Measurements from ENCODE around the gene KLK15.
"Not testable (repeated sequence)": the region's sequence is repeated elsewhere in the genome, so short reads cannot be mapped to it uniquely, and the experiment has no call there.

KLK15 gene

DNA sequence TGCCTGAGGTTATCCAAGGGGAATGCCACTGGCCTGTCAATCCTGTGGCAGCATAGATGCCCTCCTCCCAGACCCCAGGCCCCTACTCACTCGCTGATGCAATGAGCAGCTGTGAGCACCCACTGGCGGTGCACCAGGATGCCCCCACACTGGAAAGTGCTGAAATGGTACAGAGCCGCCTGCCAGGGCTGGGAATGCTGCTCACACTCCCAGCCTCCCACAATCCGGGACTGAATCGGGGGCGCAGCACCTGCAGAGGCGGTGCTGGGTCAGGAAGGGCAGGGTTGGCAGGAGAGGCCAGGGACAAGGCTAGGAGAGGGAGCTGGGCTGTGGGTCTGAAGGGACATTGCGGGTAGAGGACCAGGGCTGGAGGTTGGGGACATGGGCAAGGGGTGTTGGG, 11.8 kb downstream of the KLK15 start:
- FAIRE-seq: no peak
- DNase-seq (ENCODE audit: insufficient read length, low spot score): no peak

DNA sequence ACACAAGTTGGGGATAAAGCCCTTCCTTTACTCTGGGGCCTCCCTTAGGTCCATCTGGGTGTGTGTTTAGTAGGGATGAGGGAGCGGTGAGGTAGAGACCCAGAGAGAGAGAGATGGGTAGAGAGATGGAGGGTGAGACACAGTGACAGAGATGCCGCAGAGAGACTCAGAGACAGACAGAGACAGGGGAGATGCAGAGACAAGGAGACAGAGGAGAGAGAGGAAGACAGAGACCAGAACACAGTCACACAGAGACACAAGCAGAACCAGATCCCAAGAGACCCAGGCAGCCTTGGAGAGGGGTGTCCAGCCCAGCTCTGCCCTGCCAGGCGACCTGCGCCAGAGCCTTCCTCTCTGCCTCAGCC, 12.1 kb downstream of the KLK15 start:
- FAIRE-seq: no peak
- no peak for DNase-seq (ENCODE audit: insufficient read length, low spot score)

DNA sequence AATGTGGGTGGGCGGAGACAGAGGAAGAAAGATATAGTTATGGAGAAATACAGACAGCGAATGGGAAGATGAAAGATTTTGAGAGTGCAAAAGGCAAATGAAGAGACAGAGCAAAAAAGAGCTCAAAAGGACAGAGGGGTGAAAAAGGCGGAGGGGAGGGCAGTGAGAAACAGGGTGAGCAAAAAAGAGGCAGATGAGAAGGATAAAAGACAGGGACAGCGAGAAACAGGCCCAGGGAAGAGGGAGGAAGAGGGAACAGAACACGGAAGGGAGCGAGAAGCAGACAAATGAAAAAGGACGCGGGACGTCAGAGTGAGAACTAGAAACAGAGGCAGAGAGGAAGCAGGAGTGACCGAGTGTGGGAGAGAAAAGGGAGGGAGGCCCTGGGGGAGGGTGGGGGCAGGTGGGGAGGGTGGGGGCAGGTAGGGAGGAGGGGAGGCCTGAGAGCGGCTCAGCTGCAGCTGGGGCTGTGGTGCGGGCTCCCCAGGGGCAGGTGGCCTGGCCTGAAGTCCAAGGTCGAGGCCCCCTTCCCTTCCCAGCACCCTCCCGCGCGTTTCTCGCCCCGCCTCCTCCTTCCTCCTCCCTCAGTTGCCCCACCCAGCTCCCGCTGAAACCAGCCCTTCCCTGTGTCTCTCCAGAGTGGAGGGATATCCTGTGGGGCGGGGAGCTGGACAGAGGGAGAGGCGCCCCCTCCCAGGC, 12.7 kb downstream of the KLK15 start:
- no peak for FAIRE-seq

DNA sequence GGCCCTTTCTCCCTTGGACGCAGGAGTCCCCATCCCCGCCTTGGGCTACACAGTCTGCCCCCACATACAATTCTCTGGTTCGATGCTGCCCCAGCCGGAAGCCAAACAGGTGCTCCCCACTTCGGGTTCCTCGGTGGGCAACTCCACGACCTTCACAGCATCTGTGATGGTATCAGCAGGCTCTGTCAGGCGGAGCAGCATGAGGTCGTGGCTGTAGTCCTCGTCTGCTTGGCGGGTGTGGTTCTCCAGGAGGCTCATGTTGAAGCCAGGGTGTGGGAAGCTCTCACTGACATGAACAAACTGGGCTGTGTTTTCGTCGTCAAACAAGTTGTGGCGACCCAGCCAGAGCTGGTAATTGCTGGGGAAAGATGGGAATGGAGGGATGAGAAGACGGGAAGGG, 13.3 kb downstream of the KLK15 start:
- FAIRE-seq (no peak), DNase-seq (ENCODE audit: insufficient read length, low spot score) (no peak)

More for the DNA sequence above, 12.7 kb downstream of the KLK15 start:
- DNase-seq (ENCODE audit: insufficient read length, low spot score): no peak

DNA sequence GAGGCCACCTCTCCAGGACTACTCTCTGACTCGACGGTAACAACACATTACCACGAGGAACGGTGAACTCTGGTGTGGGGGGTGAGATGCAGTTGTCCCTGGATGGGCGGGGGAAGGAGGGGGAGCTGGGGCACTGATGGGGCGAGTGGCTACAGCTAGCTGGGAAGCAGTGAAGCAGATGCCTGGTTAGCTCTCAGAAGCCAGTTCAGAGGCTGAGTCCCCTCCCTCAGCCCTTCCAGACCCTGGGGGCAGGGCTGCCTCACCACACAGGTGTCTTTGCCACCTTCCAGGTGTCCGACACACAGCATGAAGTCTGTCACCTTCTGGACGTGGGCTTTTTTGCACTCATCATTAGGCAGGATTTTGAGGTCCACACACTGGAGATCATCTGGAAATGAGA, 13.7 kb downstream of the KLK15 start:
- no peak for FAIRE-seq
- DNase-seq (ENCODE audit: insufficient read length, low spot score): no peak

DNA sequence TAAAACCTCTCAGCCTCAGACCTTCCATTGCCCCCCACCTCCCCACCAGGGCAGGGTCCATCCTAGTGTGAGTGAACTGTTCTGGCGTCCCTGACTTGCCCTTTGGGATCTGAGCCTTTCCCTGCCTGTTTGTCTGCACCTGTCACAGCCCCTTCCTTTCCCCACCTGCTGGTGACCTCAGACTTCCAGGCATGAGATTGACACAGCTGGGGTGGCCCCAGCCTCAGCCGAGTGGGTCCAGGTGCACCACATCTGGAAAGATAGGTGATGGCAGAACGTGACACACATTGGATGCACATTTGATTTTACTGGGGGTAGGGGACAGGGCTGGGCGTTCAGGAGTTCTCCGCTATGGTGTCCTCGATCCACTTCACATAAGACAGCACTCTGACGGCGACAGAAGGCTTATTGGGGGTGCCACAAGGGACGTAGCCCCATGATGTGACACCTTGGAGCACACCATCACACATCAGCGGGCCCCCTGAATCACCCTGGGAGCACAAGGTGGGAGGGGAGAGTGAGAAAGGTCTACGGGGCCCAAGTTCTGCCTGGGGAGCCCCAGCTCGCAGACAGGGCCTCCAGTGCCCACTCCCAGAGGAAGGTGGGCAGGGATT, 14.4 kb downstream of the KLK15 start:
- FAIRE-seq (no peak), DNase-seq (ENCODE audit: insufficient read length, low spot score) (no peak)

DNA sequence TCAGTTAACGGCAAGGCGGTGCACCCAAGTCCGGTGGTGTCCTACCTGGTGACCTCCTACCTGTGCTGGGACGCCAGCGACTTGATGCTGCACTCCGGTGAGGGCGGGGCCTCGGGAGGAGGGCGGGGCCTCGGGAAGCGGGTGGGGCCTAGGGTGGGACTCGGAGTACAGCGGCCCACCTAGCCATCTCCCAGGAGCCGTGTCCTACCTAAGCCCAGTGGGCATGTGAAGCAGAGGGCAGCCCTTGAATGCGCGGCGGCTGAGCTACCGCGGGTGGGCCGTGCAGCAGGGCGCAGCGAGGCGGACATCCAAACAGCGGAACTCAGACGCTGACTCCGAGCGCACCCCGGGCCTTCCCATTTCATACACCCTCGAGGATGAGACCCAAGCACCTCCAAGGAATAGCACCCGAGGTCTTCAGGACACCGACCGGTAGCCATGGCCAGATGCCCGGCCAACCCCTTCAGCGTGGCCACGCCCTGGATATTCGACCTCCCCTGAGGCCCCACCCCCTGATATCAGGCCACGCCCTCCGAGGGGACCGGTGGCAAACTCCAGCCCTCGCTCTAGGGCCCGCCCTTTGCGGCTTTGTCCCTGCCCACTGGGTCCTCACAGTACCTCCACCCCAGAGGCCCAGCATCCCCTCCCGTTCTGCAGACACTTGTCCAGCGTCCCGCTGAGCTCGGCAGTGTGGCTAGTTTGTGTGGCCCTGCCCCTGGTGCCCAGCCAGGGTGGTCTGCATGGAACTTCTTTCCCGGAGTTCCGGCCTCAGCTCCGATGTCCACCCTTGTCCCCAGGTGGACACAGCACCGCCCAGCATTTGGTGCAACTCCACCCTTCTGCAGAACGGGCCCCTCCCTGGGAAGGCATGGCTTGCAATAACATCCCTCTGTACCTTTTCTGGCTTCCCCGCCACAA, 15.2 kb downstream of the KLK15 start:
- DNase-seq (ENCODE audit: insufficient read length, low spot score): no peak
- FAIRE-seq: no peak

DNA sequence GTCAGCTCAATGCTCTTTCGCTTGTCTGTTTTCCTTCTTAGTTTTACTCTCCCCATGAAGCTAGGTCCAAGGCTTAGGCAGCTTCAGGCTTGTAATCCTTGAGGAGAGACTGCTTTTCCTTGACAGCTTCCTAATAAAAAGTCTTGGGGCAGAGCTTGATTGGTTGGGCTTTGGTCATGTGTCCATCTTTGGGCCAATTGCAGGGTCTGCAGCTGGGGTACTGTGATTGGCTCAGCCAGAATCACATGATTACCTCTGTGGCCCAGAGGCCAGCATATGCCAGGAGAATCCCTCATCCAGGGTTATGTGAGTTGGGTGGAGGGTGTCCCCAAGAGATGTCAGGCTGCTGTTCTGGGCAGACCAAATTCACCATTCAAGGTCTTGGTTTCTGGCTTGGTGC, 17.9 kb downstream of the KLK15 start:
- no peak for DNase-seq (ENCODE audit: insufficient read length, low spot score)
- FAIRE-seq: no peak

DNA sequence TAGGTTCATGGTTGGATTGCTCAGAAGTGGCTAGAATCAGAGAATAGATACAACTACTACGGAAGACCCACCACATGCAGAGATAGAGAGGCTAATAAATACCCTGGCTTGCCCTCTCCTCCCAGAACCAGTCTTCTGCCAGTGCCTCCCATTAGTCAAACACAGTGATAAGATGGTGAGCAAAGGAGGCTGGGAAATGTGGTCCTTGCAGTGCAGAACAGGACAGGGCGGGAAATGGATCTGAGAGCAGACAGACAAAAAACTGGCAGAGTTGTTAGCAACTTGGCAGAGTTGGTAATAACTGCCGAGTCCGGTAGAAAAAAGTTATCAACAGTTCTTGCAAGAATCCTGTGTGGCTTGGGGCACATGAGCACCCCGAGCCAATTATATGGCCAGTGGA, 18.5 kb downstream of the KLK15 start:
- DNase-seq (ENCODE audit: insufficient read length, low spot score): no peak
- FAIRE-seq: no peak

DNA sequence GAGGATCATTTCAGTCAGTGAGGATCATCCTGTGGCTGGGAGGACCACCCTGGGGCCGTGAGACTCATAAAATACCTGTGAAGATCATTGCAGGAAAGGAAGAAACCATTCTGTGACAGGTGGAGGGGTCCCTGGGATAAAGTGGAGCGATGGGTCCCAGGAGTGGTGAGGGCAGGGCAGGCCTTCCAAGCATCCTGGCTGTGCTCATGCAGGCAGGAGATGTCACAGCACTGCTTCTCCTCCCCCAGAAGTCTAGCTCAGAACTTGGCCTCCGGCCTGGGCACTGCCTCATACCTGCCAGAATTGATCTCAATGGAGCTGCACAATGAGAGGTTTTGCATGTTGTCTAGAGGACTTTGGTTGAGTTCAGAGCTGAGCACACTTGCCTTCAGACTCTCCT, 20.9 kb downstream of the KLK15 start:
- no peak for DNase-seq (ENCODE audit: insufficient read length, low spot score)
- no peak for FAIRE-seq

DNA sequence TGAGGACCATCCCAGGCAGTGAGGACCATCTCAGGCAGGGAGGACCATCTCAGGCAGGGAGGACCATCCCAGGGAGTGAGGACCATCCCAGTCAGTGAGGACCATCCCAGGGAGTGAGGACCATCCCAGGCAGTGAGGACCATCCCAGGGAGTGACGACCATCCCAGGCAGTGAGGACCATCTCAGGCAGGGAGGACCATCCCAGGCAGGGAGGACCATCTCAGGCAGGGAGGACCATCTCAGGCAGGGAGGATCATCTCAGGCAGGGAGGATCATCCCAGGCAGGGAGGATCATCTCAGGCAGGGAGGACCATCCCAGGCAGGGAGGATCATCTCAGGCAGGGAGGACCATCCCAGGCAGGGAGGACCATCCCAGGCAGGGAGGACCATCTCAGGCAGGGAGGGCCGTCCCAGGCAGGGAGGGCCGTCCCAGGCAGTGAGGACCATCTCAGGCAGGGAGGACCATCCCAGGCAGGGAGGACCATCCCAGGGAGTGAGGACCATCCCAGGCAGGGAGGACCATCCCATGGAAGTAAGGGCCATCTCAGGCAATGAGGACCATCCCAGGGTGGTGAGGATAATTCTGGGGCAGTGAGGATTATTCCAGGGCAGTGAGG, 21.6 kb downstream of the KLK15 start:
- DNase-seq (ENCODE audit: insufficient read length, low spot score): not testable (repeated sequence)
- FAIRE-seq: peak; percentile 71

DNA sequence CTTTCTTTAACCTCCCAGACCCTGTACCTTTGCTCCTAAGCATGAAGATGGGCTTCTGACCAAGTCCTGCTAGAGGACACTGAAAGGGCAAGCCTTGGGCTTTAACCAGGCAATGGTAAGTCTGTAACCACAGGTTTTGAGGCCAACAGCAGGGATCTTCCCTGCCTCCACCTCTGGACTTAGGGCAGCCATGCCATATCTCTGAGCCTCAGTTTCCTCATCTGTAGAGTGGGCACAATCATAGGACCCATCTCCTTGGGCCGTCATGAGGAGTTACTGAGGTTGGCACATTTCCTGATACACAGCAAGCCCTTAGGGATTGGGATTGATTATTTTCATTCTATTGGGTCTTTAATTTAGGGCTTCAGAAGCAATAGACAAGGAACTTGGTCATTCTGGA, 24.5 kb downstream of the KLK15 start:
- FAIRE-seq (no peak), DNase-seq (ENCODE audit: insufficient read length, low spot score) (no peak)

DNA sequence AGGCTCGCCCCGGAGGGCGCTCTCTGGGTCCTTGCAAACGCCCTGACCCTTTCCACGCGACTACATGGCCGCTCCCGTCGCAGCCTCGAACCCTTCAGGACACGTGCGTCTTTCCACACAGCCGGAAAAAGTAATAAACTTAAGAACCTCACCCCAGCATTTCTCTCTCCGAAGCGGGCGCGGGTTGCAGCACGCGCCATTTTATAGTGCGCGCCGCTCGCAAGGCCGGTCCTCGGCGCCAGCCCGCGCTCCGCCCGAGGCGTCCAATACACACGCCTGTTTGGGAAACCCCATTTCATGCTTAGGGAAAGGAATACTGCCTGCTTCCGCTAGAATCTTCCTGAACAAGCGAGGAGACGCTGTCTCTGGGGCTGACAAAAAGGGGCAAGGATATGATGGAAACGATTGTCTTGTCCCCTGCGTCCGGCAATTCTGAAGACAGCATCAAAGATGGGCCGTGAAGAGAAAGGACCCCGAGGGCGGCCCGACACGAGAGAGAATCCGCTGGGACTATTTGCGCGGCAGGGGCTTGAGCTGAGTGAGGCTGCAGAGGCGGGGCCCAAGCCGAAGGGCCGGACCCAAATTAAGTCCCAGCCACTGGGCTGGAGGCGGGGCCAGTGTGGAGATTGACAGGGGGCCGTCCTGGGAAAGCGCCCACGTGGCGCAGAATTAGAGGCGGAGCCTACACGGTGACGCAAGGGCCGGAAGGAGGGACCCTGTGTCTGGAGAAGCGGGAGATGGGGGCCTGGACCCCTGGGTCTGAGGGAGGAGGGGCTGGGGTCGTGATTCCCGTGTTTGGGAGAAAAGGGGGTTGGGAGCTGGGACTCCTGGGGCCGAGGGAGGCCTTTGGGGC, 28.7 kb downstream of the KLK15 start:
- peak; percentile 95 for DNase-seq (ENCODE audit: insufficient read length, low spot score)
- no peak for FAIRE-seq

DNA sequence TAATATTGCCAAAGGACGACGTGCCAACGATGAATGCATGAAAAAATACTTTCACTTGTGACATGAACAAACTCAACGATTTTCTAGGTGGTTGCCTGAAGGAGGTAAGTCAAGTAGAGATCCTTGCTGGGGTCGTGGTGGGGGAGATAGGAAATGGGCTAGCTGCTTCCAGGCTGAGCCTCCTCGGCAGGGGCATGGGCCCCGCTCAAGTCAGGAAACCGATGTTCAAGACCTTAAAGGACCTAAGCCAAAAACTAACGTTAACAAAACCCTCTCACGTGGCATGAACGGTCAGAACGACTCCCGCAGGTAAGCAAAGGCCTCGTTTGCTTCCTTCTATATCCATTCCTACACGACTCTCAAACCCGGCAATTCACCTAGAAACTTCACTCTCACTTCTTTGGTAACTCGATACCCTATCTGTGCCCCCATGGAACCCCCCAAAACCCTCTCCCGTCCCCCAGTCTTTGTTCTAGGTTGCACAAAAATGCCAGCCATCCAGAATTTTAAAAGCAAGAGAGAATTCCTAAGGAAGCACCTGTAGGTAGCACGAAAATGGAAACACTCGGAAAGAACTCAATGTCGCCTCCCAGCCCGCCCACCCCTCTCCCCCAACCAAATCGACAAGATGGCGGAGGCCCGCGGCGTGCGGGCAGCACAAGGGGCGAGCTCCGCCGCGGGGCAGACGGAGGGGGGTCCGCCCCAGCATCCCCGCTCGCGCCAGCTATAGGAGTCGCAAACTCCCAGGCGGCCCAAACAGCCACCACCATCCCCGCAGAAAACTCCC, 29.5 kb downstream of the KLK15 start:
- no peak for DNase-seq (ENCODE audit: insufficient read length, low spot score)
- no peak for FAIRE-seq

DNA sequence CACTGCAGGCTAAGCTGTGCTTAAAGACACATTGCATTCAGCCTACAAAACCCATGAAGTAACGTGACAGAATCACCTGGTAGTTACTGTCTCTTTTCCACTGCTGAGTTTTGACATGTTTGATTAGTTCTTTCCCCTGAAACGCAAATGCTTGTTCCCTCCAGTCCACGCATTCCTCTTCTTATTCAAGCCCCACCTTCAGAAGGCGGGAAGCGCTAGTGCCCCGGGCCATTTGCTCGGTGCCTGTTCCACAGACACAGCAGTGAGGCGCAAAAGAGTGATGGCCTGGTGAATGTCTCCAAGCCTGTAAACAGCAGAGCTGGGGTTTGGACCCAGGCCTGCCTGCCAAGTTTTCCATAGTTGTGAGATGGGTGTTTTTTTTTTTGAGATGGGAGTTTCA, 32.3 kb downstream of the KLK15 start:
- no peak for DNase-seq (ENCODE audit: insufficient read length, low spot score)
- no peak for FAIRE-seq

DNA sequence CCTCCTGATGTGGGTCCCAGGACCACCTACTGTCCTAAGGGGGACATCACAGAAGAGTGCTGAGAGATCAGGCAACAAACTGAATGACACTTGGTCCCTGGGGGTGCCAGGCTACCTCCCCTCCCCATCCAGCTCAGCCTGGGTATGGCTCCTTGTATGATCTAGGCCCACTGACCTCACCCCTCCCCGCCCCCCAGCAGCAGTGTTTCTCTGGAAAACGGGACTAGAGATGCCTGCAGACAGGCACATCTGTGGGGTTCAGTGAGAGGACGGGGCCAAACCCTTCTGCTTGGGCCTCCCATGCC, 33.9 kb downstream of the KLK15 start:
- no peak for DNase-seq (ENCODE audit: insufficient read length, low spot score)
- no peak for FAIRE-seq

DNA sequence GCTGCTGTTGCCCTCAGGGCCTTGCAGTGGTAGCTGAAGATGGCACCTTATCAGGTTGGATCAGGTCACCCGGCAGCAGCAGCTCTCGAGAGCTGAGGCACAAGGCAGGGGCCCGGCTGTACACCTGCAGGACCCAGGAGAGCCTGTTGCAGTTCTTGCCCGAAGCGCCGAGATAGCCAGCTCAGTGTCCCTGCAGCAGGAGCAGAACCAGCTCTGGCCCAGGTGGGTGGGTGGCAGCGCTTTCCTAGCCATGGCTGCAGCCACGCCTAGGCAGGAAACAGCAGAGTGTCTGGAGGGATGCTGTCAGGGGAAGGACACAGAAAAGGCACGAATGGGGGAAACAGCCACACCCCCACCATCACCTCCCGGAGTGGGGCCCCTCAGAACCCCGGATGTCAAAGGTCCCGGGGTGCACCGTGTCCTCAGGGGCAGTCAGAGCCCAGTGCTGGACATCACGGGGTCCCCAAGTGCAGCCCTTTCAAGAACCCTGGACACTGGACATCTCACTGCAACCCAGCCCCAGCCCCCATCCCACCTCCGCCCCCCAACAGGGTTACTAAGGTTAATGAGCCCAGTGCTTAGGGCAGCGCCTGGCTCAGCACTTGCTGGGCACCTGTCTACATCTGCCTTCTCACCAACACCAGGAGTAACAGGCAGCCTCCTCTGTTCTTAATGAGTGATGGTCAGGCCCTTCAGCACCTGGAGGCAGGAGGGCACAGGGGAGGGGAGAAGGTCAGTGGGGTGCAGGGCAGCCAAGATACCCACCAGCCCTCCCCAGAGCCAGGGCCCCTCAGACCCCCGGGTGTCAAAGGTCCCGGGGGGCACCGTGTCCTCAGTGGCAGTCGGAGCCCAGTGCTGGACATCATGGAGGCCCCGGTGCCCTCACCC, 34.5 kb downstream of the KLK15 start:
- DNase-seq (ENCODE audit: insufficient read length, low spot score) (no peak), FAIRE-seq (no peak)

DNA sequence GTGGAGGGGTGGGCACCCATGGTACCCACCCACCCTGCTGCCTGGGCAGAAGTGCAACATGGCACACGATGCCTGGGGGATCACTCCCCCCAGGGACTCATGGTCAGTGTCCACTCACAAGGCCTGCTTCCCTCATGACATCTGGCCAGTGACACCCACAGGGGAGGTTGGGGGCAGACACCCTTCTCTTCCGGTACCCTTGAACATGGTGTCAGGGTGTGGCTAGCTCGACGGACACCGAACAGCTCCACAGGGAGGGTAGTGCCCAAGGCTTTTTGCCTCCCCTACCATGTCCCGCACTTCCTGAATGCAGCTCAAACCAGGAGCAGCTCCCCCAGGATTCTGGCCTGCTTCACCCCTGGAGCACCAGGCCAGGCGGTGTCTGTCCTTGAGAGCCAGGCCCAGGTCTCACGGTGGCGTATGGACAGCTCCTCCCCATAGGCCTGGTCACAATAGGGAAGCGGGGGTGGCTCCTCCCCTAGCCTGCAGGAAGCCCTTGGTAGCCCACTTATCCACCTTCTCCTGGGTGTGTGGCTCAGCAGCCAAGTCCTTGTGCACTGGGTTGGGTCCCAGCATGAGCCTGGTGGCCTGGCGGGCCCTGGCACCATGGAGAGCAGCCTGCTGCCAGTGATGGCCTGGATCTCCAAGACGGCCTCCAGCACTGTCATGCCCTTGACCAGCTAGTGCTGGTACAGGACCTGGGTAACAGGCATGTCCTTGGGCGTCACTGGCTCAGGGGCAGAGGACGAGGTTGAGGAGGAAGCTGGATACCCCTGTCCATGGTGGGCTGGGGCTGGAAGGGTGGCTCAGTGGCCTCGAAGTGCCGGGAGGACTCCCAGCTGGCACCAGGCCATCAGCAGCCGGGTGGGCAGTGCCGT, 35.4 kb downstream of the KLK15 start:
- FAIRE-seq (no peak), DNase-seq (ENCODE audit: insufficient read length, low spot score) (no peak)

Measured in HTR-8/SVneo (cell line).